K562 (cell line): ENCODE results near the gene CAGE1.
A peak's percentile ranks its signal among the peaks of the same experiment; 100 is the strongest.

Experiments
- CREB1 ChIP-seq, 2 experiments: sonication (generic) in 1 of 2; formaldehyde crosslinking in 1 of 2; IDR thresholded peaks; 2 replicates each; pipeline versions ENCODE4 v1.6.1 to v1.8.0; 2012 to 2022; ENCODE audit warnings: inconsistent platforms in 1 of 2, mild to moderate bottlenecking in 1 of 2, missing genetic modification reagents in 1 of 2, moderate library complexity in 1 of 2
- GABPA ChIP-seq: fragments of 200-800 bp; sonication (Bioruptor generic); conservative IDR thresholded peaks from 2 replicates; pipeline ENCODE4 v1.6.1; 2016; ENCODE audit warnings: low read depth, missing genetic modification characterization, missing compliant biosample characterization
- JUN ChIP-seq, 2 experiments: sonication (generic) in 1 of 2; formaldehyde crosslinking in 1 of 2; IDR thresholded peaks; 2 replicates each; pipeline versions ENCODE4 v1.6.1 to v1.8.0; 2012 to 2022; ENCODE audit warnings: borderline replicate concordance in 2 of 2, mild to moderate bottlenecking in 2 of 2, improper control_type of control experiment in 1 of 2, low read depth in 1 of 2, low read length in 1 of 2, missing genetic modification reagents in 1 of 2
- KLF1 ChIP-seq: fragments of 450-650 bp; IDR thresholded peaks from 2 replicates; pipeline ENCODE4 v1.6.1; 2016; ENCODE audit warnings: missing genetic modification characterization, missing compliant biosample characterization
- NFIC ChIP-seq: fragments of 450-650 bp; IDR thresholded peaks from 2 replicates; pipeline ENCODE4 v1.6.1; 2017; ENCODE audit warnings: mild to moderate bottlenecking, inconsistent platforms
- POLR2AphosphoS5 ChIP-seq: IDR thresholded peaks from 2 replicates; pipeline ENCODE4 v1.6.1; 2011; ENCODE audit warnings: mild to moderate bottlenecking, low read depth, low read length, moderate library complexity; ENCODE audit not compliant: control insufficient read depth, insufficient read depth
- TEAD1 ChIP-seq, 2 experiments: fragments of 450-650 bp in 1 of 2; sonication (generic) in 1 of 2; formaldehyde crosslinking; IDR thresholded peaks; 2 replicates each; pipeline versions ENCODE4 v1.4.0 to v1.8.0; 2020 to 2022; ENCODE audit warnings: mild to moderate bottlenecking in 2 of 2, missing genetic modification reagents in 1 of 2
- TF ChIP-seq, protein P1 (sequence below): conservative IDR thresholded peaks from 2 replicates; pipeline ENCODE4 v1.6.1; 2011; ENCODE audit warnings: low read depth, mild to moderate bottlenecking, low read length; ENCODE audit not compliant: control insufficient read depth
- TF ChIP-seq, protein P2 (sequence below), 3 experiments: IDR thresholded peaks in 2 of 3; conservative IDR thresholded peaks in 1 of 3; 2 replicates each; pipeline ENCODE4 v1.5.1; 2011 to 2012; ENCODE audit warnings: low read length in 3 of 3, mild to moderate bottlenecking in 3 of 3, control low read depth in 2 of 3, improper control_type of control experiment in 1 of 3, inconsistent platforms in 1 of 3, low read depth in 1 of 3, mixed read lengths in 1 of 3, moderate library complexity in 1 of 3; ENCODE audit not compliant: insufficient read depth in 2 of 3
- TF ChIP-seq, protein P3 (sequence below): sonication (generic); formaldehyde crosslinking; IDR thresholded peaks from 2 replicates; pipeline ENCODE4 v1.5.0; 2020; ENCODE audit warnings: missing genetic modification reagents

DNA sequence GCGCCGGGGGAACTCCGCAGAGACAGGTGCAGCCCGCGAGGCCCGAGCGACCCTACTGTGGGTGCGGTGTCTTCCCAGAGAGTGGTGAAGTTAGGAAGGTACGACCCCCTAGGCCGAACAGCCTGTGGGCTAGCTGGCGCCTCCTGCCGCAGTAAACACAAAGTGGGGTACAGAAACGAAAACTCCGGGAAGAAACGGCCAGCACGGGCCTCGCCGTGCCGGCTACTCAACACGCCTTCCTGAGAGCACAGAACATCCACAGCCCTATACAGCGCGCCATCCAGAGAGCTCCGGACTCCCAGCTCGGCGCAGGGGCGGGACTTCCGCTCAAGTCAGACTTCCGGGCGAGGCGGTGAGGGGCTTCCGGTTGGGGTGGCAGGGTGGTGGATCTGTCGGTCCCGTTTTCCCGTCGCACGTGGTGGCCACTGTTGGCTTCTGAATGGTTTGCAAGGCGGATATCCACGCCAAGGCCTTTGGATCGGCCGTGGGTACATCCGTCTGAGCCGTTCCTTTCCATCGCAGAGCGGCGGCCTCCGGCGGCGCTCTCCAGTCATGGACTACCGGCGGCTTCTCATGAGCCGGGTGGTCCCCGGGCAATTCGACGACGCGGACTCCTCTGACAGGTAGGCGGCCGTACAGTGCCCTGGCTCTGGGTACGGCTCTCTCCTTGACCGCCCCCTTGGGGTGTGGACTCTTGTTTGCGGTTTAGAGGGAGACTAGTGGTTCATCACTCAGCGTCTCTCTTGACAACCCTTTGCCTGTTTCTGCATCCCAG lies at the start of gene CAGE1, which contains the start of gene RIOK1:
- TF ChIP-seq, protein P1, sequence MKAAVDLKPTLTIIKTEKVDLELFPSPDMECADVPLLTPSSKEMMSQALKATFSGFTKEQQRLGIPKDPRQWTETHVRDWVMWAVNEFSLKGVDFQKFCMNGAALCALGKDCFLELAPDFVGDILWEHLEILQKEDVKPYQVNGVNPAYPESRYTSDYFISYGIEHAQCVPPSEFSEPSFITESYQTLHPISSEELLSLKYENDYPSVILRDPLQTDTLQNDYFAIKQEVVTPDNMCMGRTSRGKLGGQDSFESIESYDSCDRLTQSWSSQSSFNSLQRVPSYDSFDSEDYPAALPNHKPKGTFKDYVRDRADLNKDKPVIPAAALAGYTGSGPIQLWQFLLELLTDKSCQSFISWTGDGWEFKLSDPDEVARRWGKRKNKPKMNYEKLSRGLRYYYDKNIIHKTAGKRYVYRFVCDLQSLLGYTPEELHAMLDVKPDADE = peak; percentile 5; the same call in 1 of the 2 replicates
- TF ChIP-seq TEAD1 (CRISPR knock-in tag; IDR thresholded peaks at IDR 0.05) = peak; percentile 15 to 45; a peak in 1 of 4 replicates
- no peak; the same call in 1 of the 2 replicates for TF ChIP-seq NFIC
- TF ChIP-seq CREB1 (IDR thresholded peaks at IDR 0.05) = peak; percentile 59; the same call in 1 of the 2 replicates
- peak; percentile 61 for TF ChIP-seq CREB1 (CRISPR knock-in tag; IDR thresholded peaks at IDR 0.05)
- peak; percentile 91 for TF ChIP-seq POLR2AphosphoS5
- TF ChIP-seq, protein P2, sequence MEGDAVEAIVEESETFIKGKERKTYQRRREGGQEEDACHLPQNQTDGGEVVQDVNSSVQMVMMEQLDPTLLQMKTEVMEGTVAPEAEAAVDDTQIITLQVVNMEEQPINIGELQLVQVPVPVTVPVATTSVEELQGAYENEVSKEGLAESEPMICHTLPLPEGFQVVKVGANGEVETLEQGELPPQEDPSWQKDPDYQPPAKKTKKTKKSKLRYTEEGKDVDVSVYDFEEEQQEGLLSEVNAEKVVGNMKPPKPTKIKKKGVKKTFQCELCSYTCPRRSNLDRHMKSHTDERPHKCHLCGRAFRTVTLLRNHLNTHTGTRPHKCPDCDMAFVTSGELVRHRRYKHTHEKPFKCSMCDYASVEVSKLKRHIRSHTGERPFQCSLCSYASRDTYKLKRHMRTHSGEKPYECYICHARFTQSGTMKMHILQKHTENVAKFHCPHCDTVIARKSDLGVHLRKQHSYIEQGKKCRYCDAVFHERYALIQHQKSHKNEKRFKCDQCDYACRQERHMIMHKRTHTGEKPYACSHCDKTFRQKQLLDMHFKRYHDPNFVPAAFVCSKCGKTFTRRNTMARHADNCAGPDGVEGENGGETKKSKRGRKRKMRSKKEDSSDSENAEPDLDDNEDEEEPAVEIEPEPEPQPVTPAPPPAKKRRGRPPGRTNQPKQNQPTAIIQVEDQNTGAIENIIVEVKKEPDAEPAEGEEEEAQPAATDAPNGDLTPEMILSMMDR (IDR thresholded peaks at IDR 0.05 in 2 of 3, conservative IDR thresholded peaks at IDR 0.05 in 1 of 3; ENCODE audit: insufficient read depth in 2 of 3, low read depth in 1 of 3, low read length in 3 of 3) = peak; percentile 28 to 53 (median 36); a peak in 4 of 6 replicates
- TF ChIP-seq KLF1 (tag) = no peak
- TF ChIP-seq, protein P3, sequence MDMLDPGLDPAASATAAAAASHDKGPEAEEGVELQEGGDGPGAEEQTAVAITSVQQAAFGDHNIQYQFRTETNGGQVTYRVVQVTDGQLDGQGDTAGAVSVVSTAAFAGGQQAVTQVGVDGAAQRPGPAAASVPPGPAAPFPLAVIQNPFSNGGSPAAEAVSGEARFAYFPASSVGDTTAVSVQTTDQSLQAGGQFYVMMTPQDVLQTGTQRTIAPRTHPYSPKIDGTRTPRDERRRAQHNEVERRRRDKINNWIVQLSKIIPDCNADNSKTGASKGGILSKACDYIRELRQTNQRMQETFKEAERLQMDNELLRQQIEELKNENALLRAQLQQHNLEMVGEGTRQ (CRISPR knock-in tag) = peak; percentile 17; the same call in 1 of the 2 replicates
- TF ChIP-seq JUN (IDR thresholded peaks at IDR 0.05; ENCODE audit: borderline replicate concordance, low read depth, low read length) = peak; percentile 53; the same call in 1 of the 2 replicates
- peak; percentile 15; the same call in 1 of the 2 replicates for TF ChIP-seq JUN (CRISPR knock-in tag; IDR thresholded peaks at IDR 0.05; ENCODE audit: borderline replicate concordance)
- peak; percentile 100 for TF ChIP-seq GABPA (tag)
